ENCODE results near the gene PEMT. TPM values are rescaled to one million over a fixed set of nuclear protein-coding genes. Genes with fewer than 3 reads are reported as not detected.

Gene PEMT
- total and polyA plus RNA-seq, 9 donors: 6.6 to 62.8 (median 32.5) TPM

- no peaks in the 10 kb centered on the region for H3K36me3 ChIP-seq
- H3K9me3 ChIP-seq: no peaks in the 10 kb centered on the region
- intact Hi-C loops (cut with DNase I): no loop called here
- no peak for TF ChIP-seq CTCF (IDR thresholded peaks at IDR 0.05)
- TF ChIP-seq POLR2A (IDR thresholded peaks at IDR 0.05): no peak
- no peak for TF ChIP-seq EP300 (IDR thresholded peaks at IDR 0.05)
- WGBS, 3 donors: 73 to 86% (median 84%) methylated on average over 19 of the region's 19 CpGs
- DNase-seq: no peak
- no peak overlapping the region for H3K27ac ChIP-seq
- H3K27me3 ChIP-seq: no peaks in the 10 kb centered on the region
- H3K4me1 ChIP-seq (ENCODE audit: insufficient read depth): peaks cover 2% of the 10 kb centered on the region
- H3K4me3 ChIP-seq: no peak overlapping the region
Observed at GRCh38 chr17:17626151-17626805, 34.8 kb upstream of the PEMT start.

DNA sequence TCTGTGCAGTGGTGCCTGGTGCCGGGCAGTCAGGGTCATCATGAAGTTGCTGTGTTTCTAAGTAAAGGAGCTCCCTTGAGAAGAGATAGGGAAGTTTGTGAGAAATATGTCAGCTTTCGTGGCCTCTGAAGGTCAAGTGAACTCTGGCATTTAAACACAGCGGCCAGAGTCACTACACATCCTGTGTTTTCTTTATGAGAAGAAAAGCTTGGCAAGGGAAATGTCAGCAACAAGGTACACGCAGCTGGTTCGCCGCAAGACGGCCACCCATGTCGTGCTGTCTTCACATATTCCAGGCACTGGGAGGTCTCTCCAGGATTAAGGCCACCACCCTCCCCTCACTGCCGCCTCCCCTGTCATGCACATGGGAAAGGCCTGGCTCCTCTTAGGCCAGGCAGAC is 33.2 kb upstream of the PEMT start:
- H3K27me3 ChIP-seq: no peaks in the 10 kb centered on the region
- peaks cover 2% of the 10 kb centered on the region for H3K4me1 ChIP-seq (ENCODE audit: insufficient read depth)
- no peaks in the 10 kb centered on the region for H3K9me3 ChIP-seq
- peak in 3 of 5 donors; percentile 26 to 54 (median 28) for DNase-seq
- no peak overlapping the region for H3K27ac ChIP-seq
- H3K4me3 ChIP-seq: no peak overlapping the region
- no peaks in the 10 kb centered on the region for H3K36me3 ChIP-seq
- 9 to 30% (median 20%) methylated on average over 9 of the region's 9 CpGs for WGBS, 3 donors
- intact Hi-C loops (cut with DNase I): no loop called here
- TF ChIP-seq CTCF (IDR thresholded peaks at IDR 0.05) (no peak), EP300 (IDR thresholded peaks at IDR 0.05) (no peak), POLR2A (IDR thresholded peaks at IDR 0.05) (no peak)

GRCh38 chr17:17623904-17624303 is 32.4 kb upstream of the PEMT start:
- TF ChIP-seq CTCF (IDR thresholded peaks at IDR 0.05) (no peak), EP300 (IDR thresholded peaks at IDR 0.05) (no peak), POLR2A (IDR thresholded peaks at IDR 0.05) (no peak)
- H3K4me3 ChIP-seq: no peak overlapping the region
- H3K36me3 ChIP-seq: no peaks in the 10 kb centered on the region
- no peak overlapping the region for H3K27ac ChIP-seq
- peaks cover 2% of the 10 kb centered on the region for H3K4me1 ChIP-seq (ENCODE audit: insufficient read depth)
- H3K27me3 ChIP-seq: no peaks in the 10 kb centered on the region
- 89 to 93% (median 91%) methylated on average over 9 of the region's 9 CpGs for WGBS, 3 donors
- H3K9me3 ChIP-seq: no peaks in the 10 kb centered on the region
- intact Hi-C loops (cut with DNase I): no loop called here
- DNase-seq: no peak

- H3K36me3 ChIP-seq: no peaks in the 10 kb centered on the region
- no peak overlapping the region for H3K4me3 ChIP-seq
- intact Hi-C loops (cut with DNase I): no loop called here
- WGBS, 3 donors: 88 to 91% (median 89%) methylated on average over 6 of the region's 6 CpGs
- no peaks in the 10 kb centered on the region for H3K27me3 ChIP-seq
- peaks cover 2% of the 10 kb centered on the region for H3K4me1 ChIP-seq (ENCODE audit: insufficient read depth)
- TF ChIP-seq POLR2A (IDR thresholded peaks at IDR 0.05): no peak
- TF ChIP-seq CTCF (IDR thresholded peaks at IDR 0.05): no peak
- no peak for TF ChIP-seq EP300 (IDR thresholded peaks at IDR 0.05)
- H3K27ac ChIP-seq: no peak overlapping the region
- no peaks in the 10 kb centered on the region for H3K9me3 ChIP-seq
- no peak for DNase-seq
Observed at GRCh38 chr17:17621254-17621653, 29.7 kb upstream of the PEMT start.
